ENCODE measurements around the gene PDGFB.

DNA sequence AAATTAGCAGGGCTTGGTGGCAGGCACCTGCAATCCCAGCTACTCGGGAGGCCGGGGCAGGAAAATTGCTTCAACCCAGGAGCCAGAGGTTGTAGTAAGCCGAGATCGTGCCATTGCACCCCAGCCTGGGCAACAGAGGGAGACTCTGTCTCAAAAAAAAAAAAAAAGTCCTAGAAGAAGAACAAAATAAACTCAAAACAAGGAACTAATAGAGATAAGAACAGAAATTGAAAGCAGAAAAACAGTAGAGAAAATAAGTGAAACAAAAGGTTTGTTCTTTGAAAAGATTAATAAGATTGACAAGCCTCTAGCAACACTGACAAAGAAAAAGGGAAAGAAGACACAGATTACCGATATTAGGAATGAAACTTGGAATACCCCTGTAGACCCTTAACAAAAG, 47.2 kb downstream of the PDGFB start:
- no peak for TF ChIP-seq FOXA1 (IDR thresholded peaks at IDR 0.05)
- no peak for TF ChIP-seq TARDBP (IDR thresholded peaks at IDR 0.05)
- TF ChIP-seq NFRKB (IDR thresholded peaks at IDR 0.05): no peak
- no peak for TF ChIP-seq FOXK2 (IDR thresholded peaks at IDR 0.05)
- no peak for TF ChIP-seq SUZ12 (IDR thresholded peaks at IDR 0.05)
- TF ChIP-seq L3MBTL2 (conservative IDR thresholded peaks at IDR 0.05): no peak
- no peak for TF ChIP-seq FOXM1 (IDR thresholded peaks at IDR 0.05; ENCODE audit: borderline replicate concordance)
